Heart left ventricle (tissue), 13 donors: Measurements from ENCODE around the gene PLEKHN1.

Experiments used
- CTCF ChIP-seq, 12 donors: fragments of 200-600 bp; sonication (generic) in 4 of 12; IDR thresholded peaks; one replicate each; pipeline versions ENCODE4 v1.5.0 to v1.8.0; 2018 to 2022; ENCODE audit warnings: antibody characterized with exemption in 12 of 12, mild to moderate bottlenecking in 5 of 12
- POLR2A ChIP-seq, 2 donors: fragments of 450-650 bp; IDR thresholded peaks; one replicate each; pipeline ENCODE4 v1.6.1; 2017; ENCODE audit warnings: antibody characterized with exemption in 2 of 2, mild to moderate bottlenecking in 2 of 2, moderate library complexity in 2 of 2
- donor health status: ischemic (EF 13 %, LVEDD 7.1; RV severe dilation, severe dysfunction).
- donor health status: DM: no; HTN: yes; CAD: no.
- donor health status: DM: no; HTN: no; CAD: no.
- donor health status: ischemic (EF 25% LVEDD 6.9; RV normal size, moderate dysfunction).
- donor health status: ischemic (EF 25% LVEDD 5.7; RV mildly dilated, moderate dysfunction).
- donor health status: ischemic (EF 35%, LVEDD 5.7; RV mildly dilated, moderate dysfunction).
- donor health status: nonischemic (EF 11% LVEDD 7.7; RV severe dilation, severe dysfunction).
- donor health status: DM: yes; HTN: yes; CAD: no.
- donor health status: PGD.
- donor health status: ischemic (EF 29% LVEDD 5.4; RV normal size, mild dysfunction).
- donor health status: nonischemic (EF 23%, LVEDD 6.1; RV moderate dilation, normal function).

- no peak for TF ChIP-seq CTCF (IDR thresholded peaks at IDR 0.05)
- no peak for TF ChIP-seq POLR2A (IDR thresholded peaks at IDR 0.05)
Measured at GRCh38 chr1:979744-980072, 13.4 kb downstream of the PLEKHN1 start.
